HG03196 (cell line): ENCODE measurements around the gene SCYL3.
"Not testable (repeated sequence)": the region's sequence is repeated elsewhere in the genome, so short reads cannot be mapped to it uniquely, and the experiment has no call there.

Experiments used
- ATAC-seq: cut with Tn5 transposase; IDR thresholded peaks from one replicate; pipeline ENCODE4 v1.9.1; 2021; ENCODE audit not compliant: unreplicated experiment

Gene SCYL3

GRCh38 chr1:169871988-169872387 lies 21.7 kb downstream of the SCYL3 start:
- not testable (repeated sequence) for ATAC-seq

DNA sequence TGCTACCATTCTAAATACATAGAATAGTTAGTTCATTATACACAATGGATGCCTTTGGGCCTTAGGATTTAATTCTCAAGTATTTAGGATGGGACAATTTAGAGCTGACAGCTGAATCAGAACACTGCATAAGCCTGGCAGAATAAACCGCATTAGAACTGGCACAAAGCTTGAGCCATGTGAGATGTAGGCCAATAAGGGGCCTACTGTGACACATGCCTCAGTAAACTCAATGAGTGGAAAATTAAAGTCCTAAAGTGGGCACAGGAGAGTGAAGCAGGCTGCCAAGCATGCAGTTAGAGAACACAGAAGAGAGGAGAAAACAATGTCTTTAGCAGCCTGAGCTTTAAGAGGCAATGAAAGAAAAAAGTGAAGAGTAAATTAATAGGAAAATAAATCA lies 24.3 kb downstream of the SCYL3 start:
- ATAC-seq = no peak

DNA sequence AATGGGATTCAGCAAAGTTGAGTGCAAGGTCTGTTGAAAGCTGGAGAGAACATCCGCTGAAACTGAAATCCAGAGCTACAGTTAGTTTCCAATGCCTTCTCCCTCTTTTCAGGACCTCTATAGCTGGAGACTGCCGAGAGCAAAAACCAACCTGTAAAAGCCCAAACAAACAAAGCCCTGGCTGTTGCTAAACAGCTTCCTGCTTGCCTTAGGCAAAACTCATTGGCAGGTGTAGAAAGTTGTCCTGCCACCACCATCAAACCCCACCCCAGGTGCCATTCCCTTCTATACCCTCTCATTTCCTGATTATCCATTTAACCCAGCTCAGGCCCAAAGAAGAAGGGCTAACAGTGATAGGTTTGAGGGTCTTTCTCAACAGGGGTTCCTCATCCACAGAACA lies 24.7 kb downstream of the SCYL3 start:
- no peak for ATAC-seq

- ATAC-seq = no peak
These were observed 26.6 kb downstream of the SCYL3 start for GRCh38 chr1:169867012-169867675.

- ATAC-seq = no peak
These were observed 27.1 kb downstream of the SCYL3 start for GRCh38 chr1:169866577-169866976.

DNA sequence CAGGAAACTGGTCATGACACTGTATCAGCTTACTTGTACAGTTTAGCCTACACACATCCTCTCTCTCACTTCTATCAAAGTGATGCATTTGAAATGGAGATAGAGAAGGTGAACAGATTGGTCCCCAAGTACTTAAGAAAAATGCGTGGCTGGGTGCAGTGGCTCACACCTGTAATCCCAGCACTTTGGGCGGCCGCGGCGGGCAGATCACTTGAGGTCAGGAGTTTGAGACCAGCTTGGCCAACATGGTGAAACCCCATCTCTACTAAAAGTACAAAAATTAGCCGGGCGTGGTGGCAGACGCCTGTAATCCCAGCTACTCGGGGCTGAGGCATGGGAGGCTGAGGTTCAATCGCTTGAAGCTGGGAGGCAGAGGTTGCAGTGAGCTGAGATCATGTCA lies 29.2 kb downstream of the SCYL3 start:
- ATAC-seq = not testable (repeated sequence)

- no peak for ATAC-seq
These were observed 32.9 kb downstream of the SCYL3 start for GRCh38 chr1:169860750-169861149.

DNA sequence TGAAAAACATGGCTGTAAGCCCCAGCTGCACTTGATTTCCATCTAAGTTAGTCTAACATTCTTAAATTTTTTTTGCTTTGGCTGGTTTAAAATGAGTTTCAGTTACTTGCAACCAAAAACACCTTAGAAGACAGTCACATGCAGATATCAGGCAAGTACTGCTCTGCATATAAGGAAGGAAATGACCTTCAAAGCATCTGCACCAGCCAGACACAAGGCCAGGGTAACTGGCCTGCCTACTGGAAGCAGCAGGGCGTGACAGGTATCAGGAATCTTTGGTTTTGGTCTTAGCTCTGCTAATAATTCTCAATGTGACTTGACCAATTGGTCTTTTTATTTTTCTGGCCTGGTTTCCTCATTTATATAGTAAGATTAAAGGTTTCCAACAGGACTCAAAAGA lies 33.5 kb downstream of the SCYL3 start:
- ATAC-seq = no peak

GRCh38 chr1:169859001-169859400 lies 34.7 kb downstream of the SCYL3 start:
- no peak for ATAC-seq

- no peak for ATAC-seq
These were observed 35.2 kb downstream of the SCYL3 start for GRCh38 chr1:169858467-169858866.

- no peak for ATAC-seq
These were observed 40.4 kb downstream of the SCYL3 start for GRCh38 chr1:169853341-169853740.

- ATAC-seq = no peak
These were observed 44.2 kb downstream of the SCYL3 start for GRCh38 chr1:169849346-169850022.

GRCh38 chr1:169848456-169848855 lies 45.2 kb downstream of the SCYL3 start:
- no peak for ATAC-seq

- no peak for ATAC-seq
These were observed 48.6 kb downstream of the SCYL3 start for GRCh38 chr1:169844941-169845608.

DNA sequence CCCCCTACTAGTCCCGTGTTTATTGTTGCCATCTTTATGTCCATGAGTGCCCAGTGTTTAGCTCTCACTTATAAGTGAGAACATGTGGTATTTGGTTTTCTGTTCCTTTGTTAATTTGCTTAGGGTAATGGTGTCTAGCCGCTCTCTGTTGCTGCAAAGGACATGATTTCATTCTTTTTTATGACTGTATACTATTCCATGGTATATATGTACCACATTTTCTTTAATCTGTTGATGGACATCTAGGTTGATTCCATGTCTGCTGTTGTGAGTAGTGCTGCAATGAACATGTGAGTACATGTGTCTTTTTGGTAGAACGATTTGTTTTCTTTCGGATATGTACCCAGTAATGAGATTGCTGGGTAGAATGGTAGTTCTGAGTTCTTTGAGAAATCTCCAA lies 54.8 kb downstream of the SCYL3 start:
- ATAC-seq = no peak

- ATAC-seq = no peak
These were observed 57.5 kb downstream of the SCYL3 start for GRCh38 chr1:169836198-169836597.

GRCh38 chr1:169835647-169836046 lies 58.0 kb downstream of the SCYL3 start:
- no peak for ATAC-seq

- no peak for ATAC-seq
These were observed 58.8 kb downstream of the SCYL3 start for GRCh38 chr1:169834869-169835268.

GRCh38 chr1:169833179-169833901 lies 60.4 kb downstream of the SCYL3 start:
- no peak for ATAC-seq

DNA sequence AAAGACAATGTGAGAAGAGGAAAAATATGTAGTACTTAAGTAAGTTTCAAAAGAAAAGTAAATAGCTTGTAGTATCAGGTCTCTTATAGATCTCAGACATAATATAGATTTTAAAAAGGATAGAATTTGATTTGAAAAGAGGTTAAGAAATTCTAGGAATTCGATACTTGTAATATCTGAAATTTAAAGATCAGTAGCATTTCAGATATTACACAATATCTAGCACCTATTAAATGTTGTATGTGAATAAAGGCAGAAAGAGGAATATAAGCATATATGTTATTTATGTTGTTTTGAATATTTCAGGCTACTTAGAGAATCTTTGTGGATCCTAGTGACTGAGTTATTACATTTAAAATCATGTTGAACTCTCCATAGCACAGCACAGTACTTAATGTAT lies 64.0 kb downstream of the SCYL3 start:
- no peak for ATAC-seq

DNA sequence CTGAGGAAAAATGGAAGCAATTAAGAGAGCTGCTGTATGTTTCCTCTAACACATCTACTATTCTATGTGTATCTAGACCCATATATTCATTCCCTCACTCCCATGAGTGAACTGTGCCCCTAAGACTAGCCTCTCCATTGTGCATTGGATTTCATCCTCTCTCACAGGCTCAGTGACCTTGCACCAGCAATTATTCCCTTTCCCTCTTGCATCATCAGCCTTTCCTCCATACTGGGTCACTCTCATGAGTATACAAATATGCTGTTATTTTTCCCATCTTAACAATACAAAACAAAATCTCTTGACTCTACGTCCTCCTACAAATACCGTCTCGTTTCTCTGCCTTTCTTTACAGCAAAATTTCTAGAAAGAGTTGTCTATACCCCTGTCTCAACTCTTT lies 69.5 kb downstream of the SCYL3 start:
- ATAC-seq = no peak

DNA sequence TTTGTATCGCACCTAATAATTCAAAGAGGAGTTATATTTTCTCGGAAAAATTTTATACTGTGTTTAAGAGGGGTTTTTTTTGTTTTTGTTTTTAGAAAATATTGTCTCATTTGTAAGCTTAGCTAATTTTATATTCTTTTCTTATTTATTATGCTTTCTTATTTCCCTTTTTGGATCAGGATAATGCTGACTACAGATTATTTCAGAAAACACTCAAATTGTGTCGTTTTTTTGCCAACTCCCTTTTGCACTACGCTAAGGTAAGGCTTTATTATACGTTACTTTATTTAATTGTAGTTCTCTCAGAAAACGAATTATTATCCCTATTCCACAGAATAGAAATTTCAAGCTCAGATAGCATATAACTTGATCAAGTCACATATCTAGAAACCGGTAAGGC lies 72.2 kb downstream of the SCYL3 start:
- no peak for ATAC-seq
